Astrocyte of the spinal cord (primary cell): ENCODE data around the gene HMCN1.

Experiments
- DNase-seq: peaks from one replicate; pipeline ENCODE4 v3.0.0; 2011; ENCODE audit warnings: low read depth, low spot score
- H3K4me3 ChIP-seq: 2 replicates; pipeline ENCODE4 v1.5.1; 2011; ENCODE audit warnings: low read depth, mild to moderate bottlenecking, low read length, moderate library complexity
- in situ Hi-C: cut with HindIII; loops from 2 replicates; pipeline ENCODE4 v1.10.0; 2017; ENCODE audit warnings: low sequenced_read_pairs
- TF ChIP-seq, protein P1 (sequence below): IDR thresholded peaks from 2 replicates; pipeline ENCODE4 v1.5.1; 2012; ENCODE audit warnings: low read depth, mild to moderate bottlenecking, low read length, inconsistent platforms

Gene HMCN1

GRCh38 chr1:185804608-185805007 lies 70.4 kb downstream of the HMCN1 start:
- TF ChIP-seq, protein P1, sequence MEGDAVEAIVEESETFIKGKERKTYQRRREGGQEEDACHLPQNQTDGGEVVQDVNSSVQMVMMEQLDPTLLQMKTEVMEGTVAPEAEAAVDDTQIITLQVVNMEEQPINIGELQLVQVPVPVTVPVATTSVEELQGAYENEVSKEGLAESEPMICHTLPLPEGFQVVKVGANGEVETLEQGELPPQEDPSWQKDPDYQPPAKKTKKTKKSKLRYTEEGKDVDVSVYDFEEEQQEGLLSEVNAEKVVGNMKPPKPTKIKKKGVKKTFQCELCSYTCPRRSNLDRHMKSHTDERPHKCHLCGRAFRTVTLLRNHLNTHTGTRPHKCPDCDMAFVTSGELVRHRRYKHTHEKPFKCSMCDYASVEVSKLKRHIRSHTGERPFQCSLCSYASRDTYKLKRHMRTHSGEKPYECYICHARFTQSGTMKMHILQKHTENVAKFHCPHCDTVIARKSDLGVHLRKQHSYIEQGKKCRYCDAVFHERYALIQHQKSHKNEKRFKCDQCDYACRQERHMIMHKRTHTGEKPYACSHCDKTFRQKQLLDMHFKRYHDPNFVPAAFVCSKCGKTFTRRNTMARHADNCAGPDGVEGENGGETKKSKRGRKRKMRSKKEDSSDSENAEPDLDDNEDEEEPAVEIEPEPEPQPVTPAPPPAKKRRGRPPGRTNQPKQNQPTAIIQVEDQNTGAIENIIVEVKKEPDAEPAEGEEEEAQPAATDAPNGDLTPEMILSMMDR: no peak
- H3K4me3 ChIP-seq: no peak overlapping the region
- in situ Hi-C loops: no loop called here
- DNase-seq: peak; percentile 23

DNA sequence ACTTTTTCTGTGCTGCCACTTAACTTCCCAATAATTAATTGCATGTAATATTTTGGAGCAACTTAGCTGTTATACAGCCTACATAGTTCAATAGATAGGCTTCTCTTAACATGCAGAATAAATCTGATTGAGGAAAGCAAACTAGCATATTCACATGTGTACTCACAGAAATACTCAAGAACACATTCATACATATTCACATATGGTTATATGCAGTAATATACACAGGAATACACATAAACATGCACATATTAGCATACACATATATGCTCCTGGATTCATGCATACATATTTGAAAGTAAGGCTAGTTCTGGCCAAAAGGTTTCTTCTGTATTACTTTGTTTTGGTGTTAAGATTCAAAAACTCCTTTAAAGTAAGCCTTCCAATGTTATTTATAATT lies 73.1 kb downstream of the HMCN1 start:
- TF ChIP-seq, protein P1: no peak
- H3K4me3 ChIP-seq: no peak overlapping the region
- in situ Hi-C loops: no loop called here
- DNase-seq: no peak

DNA sequence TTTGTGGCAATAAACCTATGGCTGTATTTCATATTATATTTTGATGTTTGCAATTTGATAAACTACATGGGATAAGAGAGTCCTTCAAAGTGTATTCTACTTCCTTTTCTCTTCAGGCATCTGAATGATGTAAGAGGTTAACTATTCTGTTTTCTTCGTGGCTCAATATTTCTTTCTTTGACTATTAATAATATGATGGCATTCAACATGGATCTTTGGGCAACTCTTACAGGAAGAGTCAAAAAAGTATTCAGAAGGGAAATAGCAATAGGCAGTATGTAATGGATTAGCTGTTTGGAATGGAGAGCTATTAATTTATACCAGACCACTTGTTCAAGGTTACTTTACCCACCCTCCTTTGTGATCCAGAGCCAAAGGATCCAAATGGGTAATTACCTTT lies 74.4 kb downstream of the HMCN1 start:
- in situ Hi-C loops: no loop called here
- TF ChIP-seq, protein P1: no peak
- H3K4me3 ChIP-seq: no peak overlapping the region
- peak; percentile 24 for DNase-seq

- DNase-seq: no peak
- TF ChIP-seq, protein P1: no peak
- no peak overlapping the region for H3K4me3 ChIP-seq
- in situ Hi-C loops: no loop called here
These were observed 77.0 kb downstream of the HMCN1 start for GRCh38 chr1:185811073-185811709.

DNA sequence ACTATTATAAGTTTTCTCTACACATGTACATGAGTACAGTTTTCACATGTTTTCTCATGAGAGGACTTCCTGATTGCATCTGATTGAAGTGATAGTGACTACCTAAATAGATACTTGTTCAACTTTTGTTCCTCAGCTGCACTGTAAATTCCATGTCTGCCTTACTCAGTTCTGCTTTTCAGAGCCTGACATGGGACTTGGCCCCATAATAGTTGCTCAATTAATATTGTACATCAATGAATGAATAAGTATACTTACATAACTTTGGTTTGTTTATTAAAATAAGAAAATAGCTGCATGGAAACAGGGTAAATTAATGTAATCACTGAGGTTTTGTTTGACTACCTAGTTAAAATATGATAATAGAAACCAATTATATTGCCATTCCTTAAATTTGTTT lies 78.7 kb downstream of the HMCN1 start:
- no peak for DNase-seq
- H3K4me3 ChIP-seq: no peak overlapping the region
- in situ Hi-C loops: no loop called here
- TF ChIP-seq, protein P1: no peak

DNA sequence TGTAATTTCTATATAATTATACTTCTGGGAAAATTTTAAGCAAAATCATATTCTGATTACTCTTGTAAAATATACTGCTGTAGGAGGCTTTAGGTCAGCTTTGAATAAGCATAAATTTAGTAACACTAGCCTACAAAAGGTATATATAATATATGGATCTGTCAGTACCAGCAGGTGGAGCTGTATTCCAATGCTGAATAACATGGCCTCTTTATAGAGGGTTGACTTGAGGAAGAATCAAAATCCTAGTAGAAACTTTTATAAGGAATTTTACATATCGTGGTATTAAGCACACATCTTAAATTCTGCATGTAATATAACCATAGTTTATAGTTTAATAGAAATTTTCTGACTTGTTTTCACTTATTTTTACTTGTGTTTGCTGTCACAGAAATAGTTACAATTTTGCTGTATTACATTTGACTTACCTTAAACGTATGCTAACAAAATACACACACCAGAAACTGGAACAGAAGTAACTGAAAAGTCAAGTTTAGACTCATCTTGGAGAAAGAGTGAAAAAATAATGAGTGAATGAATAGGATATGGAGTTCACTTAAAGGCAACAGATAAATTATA lies 79.3 kb downstream of the HMCN1 start:
- H3K4me3 ChIP-seq: no peak overlapping the region
- TF ChIP-seq, protein P1: peak; percentile 59
- peak; percentile 79 for DNase-seq
- in situ Hi-C loops: no loop called here

DNA sequence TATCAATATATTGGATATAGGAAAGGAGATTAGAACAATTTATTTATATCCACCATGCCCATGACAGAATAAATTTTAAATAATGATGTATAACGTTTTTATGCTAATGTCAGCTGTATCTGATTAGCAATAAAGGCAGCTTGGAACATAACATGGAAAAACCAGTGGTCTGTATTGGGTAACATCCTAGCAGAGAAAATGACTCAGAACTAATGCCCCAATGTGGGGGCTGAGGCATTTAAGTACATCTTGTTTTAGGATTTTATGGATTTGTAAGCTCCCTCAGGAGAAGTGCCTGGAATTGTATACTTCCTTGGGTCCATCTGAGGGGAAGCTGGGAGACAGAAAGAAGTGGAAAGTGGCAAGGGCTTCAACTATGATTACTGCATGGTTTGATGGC lies 82.3 kb downstream of the HMCN1 start:
- in situ Hi-C loops: no loop called here
- DNase-seq: peak; percentile 22
- H3K4me3 ChIP-seq: no peak overlapping the region
- TF ChIP-seq, protein P1: no peak
